Mesenchymal stem cell (in vitro differentiated cells and primary cell): ENCODE measurements around the gene SLC30A2.

Source experiments
- DNase-seq: peaks from one replicate; pipeline ENCODE4 v3.0.0-alpha.2; 2013
- H2AFZ ChIP-seq: one replicate; pipeline ENCODE4 v1.6.1; 2013; ENCODE audit warnings: low read depth, mild to moderate bottlenecking, control low read depth, inconsistent platforms, low read length, moderate library complexity
- H2AK5ac ChIP-seq: 2 replicates; pipeline ENCODE4 v1.6.1; 2013; ENCODE audit warnings: low read length, moderate library complexity, mild to moderate bottlenecking, inconsistent platforms; ENCODE audit not compliant: severe bottlenecking
- H2BK120ac ChIP-seq: one replicate; pipeline ENCODE4 v1.6.1; 2013; ENCODE audit warnings: low read depth, mild to moderate bottlenecking, inconsistent platforms, low read length, moderate library complexity
- H2BK12ac ChIP-seq, 2 experiments: one replicate each; pipeline ENCODE4 v1.6.1; 2013; ENCODE audit warnings: inconsistent platforms in 2 of 2, low read length in 2 of 2, mild to moderate bottlenecking in 2 of 2, moderate library complexity in 2 of 2, control low read depth in 1 of 2
- H2BK15ac ChIP-seq: one replicate; pipeline ENCODE4 v1.6.1; 2013; ENCODE audit warnings: mild to moderate bottlenecking, low read depth, inconsistent platforms; ENCODE audit not compliant: poor library complexity, severe bottlenecking
- H2BK5ac ChIP-seq: 2 replicates; pipeline ENCODE4 v1.6.1; 2013; ENCODE audit warnings: low read depth, mild to moderate bottlenecking, low read length, control low read depth, inconsistent platforms; ENCODE audit not compliant: poor library complexity, severe bottlenecking
- H3K14ac ChIP-seq, 2 experiments: one replicate each; pipeline ENCODE4 v1.6.1; 2013; ENCODE audit warnings: inconsistent platforms in 2 of 2, low read length in 2 of 2, control low read depth in 1 of 2, mild to moderate bottlenecking in 1 of 2, moderate library complexity in 1 of 2
- H3K18ac ChIP-seq, 2 experiments: one replicate each; pipeline ENCODE4 v1.6.1; 2013; ENCODE audit warnings: inconsistent platforms in 2 of 2, low read length in 2 of 2, control low read depth in 1 of 2, low read depth in 1 of 2, mild to moderate bottlenecking in 1 of 2
- H3K23ac ChIP-seq, 2 experiments: one replicate each; pipeline ENCODE4 v1.6.1; 2013; ENCODE audit warnings: inconsistent platforms in 2 of 2, low read length in 2 of 2, mild to moderate bottlenecking in 2 of 2, moderate library complexity in 2 of 2, control low read depth in 1 of 2
- H3K27ac ChIP-seq: 2 replicates; pipeline ENCODE4 v1.5.1; 2013; ENCODE audit warnings: mild to moderate bottlenecking, moderate library complexity, low read length, control low read depth, inconsistent platforms; ENCODE audit not compliant: poor library complexity, severe bottlenecking
- H3K27me3 ChIP-seq, 2 experiments: 2 replicates each; pipeline versions ENCODE4 v1.6.1 to v1.7.0; 2013; ENCODE audit warnings: low read length in 2 of 2, mild to moderate bottlenecking in 2 of 2, moderate library complexity in 2 of 2, control low read depth in 1 of 2, inconsistent platforms in 1 of 2; ENCODE audit not compliant: control insufficient read depth in 1 of 2, insufficient read depth in 1 of 2
- H3K36me3 ChIP-seq, 2 experiments: 2 replicates each; pipeline versions ENCODE4 v1.6.1 to v1.7.0; 2013; ENCODE audit warnings: low read length in 2 of 2, control low read depth in 1 of 2, inconsistent platforms in 1 of 2, low read depth in 1 of 2, mild to moderate bottlenecking in 1 of 2; ENCODE audit not compliant: insufficient read depth in 2 of 2, control insufficient read depth in 1 of 2
- H3K4ac ChIP-seq, 2 experiments: one replicate each; pipeline ENCODE4 v1.6.1; 2013; ENCODE audit warnings: inconsistent platforms in 2 of 2, low read length in 2 of 2, mild to moderate bottlenecking in 2 of 2, moderate library complexity in 2 of 2, control low read depth in 1 of 2, low read depth in 1 of 2
- H3K4me1 ChIP-seq: 2 replicates; pipeline ENCODE4 v1.6.1; 2013; ENCODE audit warnings: low read depth, low read length, control low read depth; ENCODE audit not compliant: control insufficient read depth, insufficient read depth
- H3K4me2 ChIP-seq: 2 replicates; pipeline ENCODE4 v1.6.1; 2013; ENCODE audit warnings: low read length, mild to moderate bottlenecking, inconsistent platforms; ENCODE audit not compliant: poor library complexity, severe bottlenecking
- H3K4me3 ChIP-seq, 2 experiments: 2 replicates each; pipeline versions ENCODE4 v1.5.1 to v1.7.0; 2013; ENCODE audit warnings: low read length in 2 of 2, mild to moderate bottlenecking in 2 of 2, control low read depth in 1 of 2, low read depth in 1 of 2; ENCODE audit not compliant: insufficient read depth in 1 of 2
- H3K79me1 ChIP-seq: replicated peaks from 2 replicates; pipeline ENCODE4 v1.6.1; 2013; ENCODE audit warnings: mild to moderate bottlenecking, control low read depth, low read length, inconsistent platforms; ENCODE audit not compliant: poor library complexity, severe bottlenecking
- H3K9ac ChIP-seq: 2 replicates; pipeline ENCODE4 v1.7.0; 2013; ENCODE audit warnings: mild to moderate bottlenecking, low read length, moderate library complexity
- H3K9me3 ChIP-seq: 2 replicates; pipeline ENCODE4 v1.7.0; 2013; ENCODE audit warnings: mild to moderate bottlenecking, low read length; ENCODE audit not compliant: control insufficient read depth
- H4K8ac ChIP-seq: one replicate; pipeline ENCODE4 v1.6.1; 2013; ENCODE audit warnings: inconsistent platforms, mild to moderate bottlenecking, low read length, moderate library complexity
- H4K91ac ChIP-seq: one replicate; pipeline ENCODE4 v1.6.1; 2013; ENCODE audit warnings: mild to moderate bottlenecking, low read length, inconsistent platforms
- WGBS: methylation state at CpG from one replicate; pipeline ENCODE4 v1.1.7; 2013; ENCODE audit warnings: mixed read lengths; 5-methylcytosine and 5-hydroxymethylcytosine counted together

The SLC30A2 gene

DNA sequence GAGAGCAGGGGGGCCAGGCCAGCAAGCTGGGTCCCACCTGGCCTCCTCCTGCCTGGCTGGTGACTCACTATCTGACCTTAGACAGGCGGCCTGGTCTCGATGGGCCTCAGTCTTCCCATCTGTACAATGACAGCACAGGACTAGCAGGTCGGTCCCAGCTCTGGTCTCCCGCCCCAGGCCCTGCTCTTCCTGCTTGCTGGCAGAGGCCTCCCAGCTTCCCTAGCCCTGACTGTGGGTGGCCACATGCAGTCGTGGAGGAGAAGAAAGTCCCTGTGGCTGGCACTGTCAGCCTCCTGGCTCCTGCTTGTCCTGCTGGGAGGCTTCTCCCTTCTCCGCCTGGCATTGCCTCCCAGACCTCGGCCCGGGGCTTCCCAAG, 23.5 kb downstream of the SLC30A2 start:
- peaks cover 6% of the 10 kb centered on the region for H3K79me1 ChIP-seq
- 91% methylated on average over 8 of the region's 8 CpGs for WGBS
- H4K91ac ChIP-seq, result no peak overlapping the region
- no peak overlapping the region for H2BK120ac ChIP-seq
- H3K23ac ChIP-seq, result no peak overlapping the region
- H2BK12ac ChIP-seq, result peak overlapping the region in 1 of 2 experiments; percentile 87
- H3K27ac ChIP-seq, result no peak overlapping the region
- H3K4me3 ChIP-seq, result peak overlapping the region in 1 of 2 experiments; percentile 67
- H2AK5ac ChIP-seq, result no peak overlapping the region
- H4K8ac ChIP-seq, result peak overlapping the region; percentile 91
- no peak overlapping the region for H3K9ac ChIP-seq
- H3K36me3 ChIP-seq, result no peaks in the 10 kb centered on the region
- no peaks in the 10 kb centered on the region for H3K9me3 ChIP-seq
- no peak overlapping the region for H3K4me2 ChIP-seq
- H2BK15ac ChIP-seq, result peak overlapping the region; percentile 33
- no peak for DNase-seq
- H3K14ac ChIP-seq, result peak overlapping the region in 1 of 2 experiments; percentile 22
- peaks cover 45% of the 10 kb centered on the region for H3K4me1 ChIP-seq
- H3K27me3 ChIP-seq, result peaks cover 0 to 13% of the 10 kb centered on the region in 2 experiments
- H2BK5ac ChIP-seq, result no peak overlapping the region
- no peak overlapping the region for H2AFZ ChIP-seq
- H3K18ac ChIP-seq, result peak overlapping the region in 1 of 2 experiments; percentile 67
- H3K4ac ChIP-seq, result no peak overlapping the region

DNA sequence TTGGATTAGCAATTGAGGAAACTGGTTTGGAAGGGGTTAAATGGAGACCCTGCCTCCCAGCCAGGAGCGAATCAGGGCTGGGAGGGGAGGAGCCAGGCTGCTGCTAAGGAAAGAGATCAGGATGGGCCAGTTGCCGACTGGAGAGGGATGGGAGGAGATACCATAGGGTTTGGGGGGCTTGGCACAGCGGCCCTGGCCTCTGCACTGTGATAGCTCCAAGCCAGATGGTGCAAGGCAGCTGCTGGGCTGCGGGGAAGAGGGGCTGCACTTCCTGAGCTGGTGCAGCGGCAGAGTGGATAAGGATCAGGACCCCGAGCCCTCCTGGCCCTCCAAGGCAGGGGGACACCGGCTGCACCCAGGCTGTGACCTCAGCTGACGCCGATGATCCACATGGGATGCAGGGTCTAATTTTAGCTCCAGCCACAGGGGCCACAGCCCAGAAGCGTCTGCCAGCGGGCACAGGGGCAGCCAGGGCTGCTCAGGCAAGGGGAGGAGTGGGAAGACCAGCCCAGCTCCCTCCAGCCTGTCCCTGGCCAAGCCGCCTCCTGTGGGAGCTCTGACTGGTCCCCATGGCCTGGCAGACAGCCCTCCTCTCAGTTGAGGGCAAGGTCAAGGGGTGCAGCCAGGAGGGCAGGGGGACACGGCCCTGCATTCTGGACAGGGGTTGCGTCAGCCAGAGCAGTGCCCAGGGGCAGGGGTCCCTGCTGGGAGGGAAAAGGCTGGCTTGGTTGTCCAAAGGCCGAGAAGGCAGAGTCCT, 24.1 kb downstream of the SLC30A2 start, which contains the start of gene EXTL1:
TSS of gene EXTL1 (plus strand) at position 129 of the 757 bp plus-strand sequence. CDS start 872 bp downstream, outside the sequence.
- Histone ChIP-seq H3K79me1 (peaks cover 6% of the 10 kb centered on the region), H2AFZ (peak within 1 kb of the TSS; percentile 7), H2BK5ac (no peak within 1 kb of the TSS), H2BK120ac (no peak within 1 kb of the TSS), H3K27me3 (peaks cover 0 to 13% of the 10 kb centered on the region in 2 experiments), H3K9ac (peak within 1 kb of the TSS; percentile 56), H3K27ac (no peak within 1 kb of the TSS), H2BK15ac (peak within 1 kb of the TSS; percentile 33), H3K36me3 (no peaks in the 10 kb centered on the region), H3K4me3 (peak within 1 kb of the TSS; percentile 51 to 67), H3K23ac (no peak within 1 kb of the TSS), H2BK12ac (peak within 1 kb of the TSS; percentile 28 to 87), H2AK5ac (no peak within 1 kb of the TSS), H4K8ac (peak within 1 kb of the TSS; percentile 96), H3K14ac (peak within 1 kb of the TSS in 1 of 2 experiments; percentile 22), H3K9me3 (no peaks in the 10 kb centered on the region), H3K4me1 (peaks cover 50% of the 10 kb centered on the region), H3K18ac (peak within 1 kb of the TSS; percentile 58 to 67), H3K4me2 (peak within 1 kb of the TSS; percentile 81), H3K4ac (peak within 1 kb of the TSS; percentile 4 to 79), H4K91ac (peak within 1 kb of the TSS; percentile 89)
- peak; percentile 46 for DNase-seq
- WGBS, result 38% methylated on average over 15 of the region's 15 CpGs

DNA sequence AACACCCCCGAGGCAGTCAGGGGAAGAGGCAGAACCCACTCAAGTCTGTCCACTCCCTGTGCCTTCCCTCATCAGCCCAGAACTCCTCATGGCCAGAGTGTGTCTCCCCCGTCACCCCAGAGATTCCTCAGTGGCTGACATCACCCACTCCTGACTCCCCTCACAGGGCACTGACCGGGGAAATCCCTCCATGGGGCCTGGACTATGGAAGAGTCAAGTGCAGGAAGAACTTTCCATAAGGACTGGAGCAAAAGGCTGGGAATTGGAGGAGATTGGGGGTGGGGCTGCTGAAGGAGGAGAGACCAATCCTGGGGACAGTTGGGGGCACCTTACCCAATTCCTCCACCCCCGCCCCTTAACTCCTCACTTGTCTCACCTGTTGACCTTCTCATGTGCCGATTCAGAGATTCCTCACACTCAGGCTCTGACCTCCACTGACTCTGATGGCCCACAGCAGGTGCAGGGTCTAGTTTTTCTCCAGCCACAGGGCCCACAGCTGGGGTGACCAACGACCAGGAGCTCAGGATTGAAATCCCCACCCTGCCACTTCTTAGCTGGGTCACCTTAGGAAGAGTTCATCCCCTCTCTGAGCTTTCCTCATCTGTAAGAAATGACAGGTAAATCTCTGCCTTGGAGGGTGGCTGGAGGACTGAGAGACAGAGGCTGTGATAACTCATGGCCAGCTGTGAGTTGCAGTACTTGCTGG, 24.8 kb downstream of the SLC30A2 start:
- peaks cover 6% of the 10 kb centered on the region for H3K79me1 ChIP-seq
- H3K14ac ChIP-seq, result no peak overlapping the region
- peak overlapping the region in 1 of 2 experiments; percentile 67 for H3K4me3 ChIP-seq
- peak overlapping the region in 1 of 2 experiments; percentile 4 for H3K4ac ChIP-seq
- no peak overlapping the region for H2BK5ac ChIP-seq
- peak overlapping the region; percentile 24 to 28 for H2BK12ac ChIP-seq
- no peak overlapping the region for H3K27ac ChIP-seq
- no peak overlapping the region for H2BK120ac ChIP-seq
- no peak overlapping the region for H2BK15ac ChIP-seq
- H2AK5ac ChIP-seq, result no peak overlapping the region
- H3K4me1 ChIP-seq, result peaks cover 56% of the 10 kb centered on the region
- no peak overlapping the region for H3K9ac ChIP-seq
- peak; percentile 63 for DNase-seq
- H2AFZ ChIP-seq, result no peak overlapping the region
- 74% methylated on average over 3 of the region's 6 CpGs for WGBS
- peak overlapping the region; percentile 4 for H4K91ac ChIP-seq
- H3K27me3 ChIP-seq, result peaks cover 0 to 13% of the 10 kb centered on the region in 2 experiments
- H3K23ac ChIP-seq, result no peak overlapping the region
- peak overlapping the region; percentile 81 for H3K4me2 ChIP-seq
- peak overlapping the region in 1 of 2 experiments; percentile 19 for H3K18ac ChIP-seq
- no peaks in the 10 kb centered on the region for H3K36me3 ChIP-seq
- no peak overlapping the region for H4K8ac ChIP-seq
- no peaks in the 10 kb centered on the region for H3K9me3 ChIP-seq

DNA sequence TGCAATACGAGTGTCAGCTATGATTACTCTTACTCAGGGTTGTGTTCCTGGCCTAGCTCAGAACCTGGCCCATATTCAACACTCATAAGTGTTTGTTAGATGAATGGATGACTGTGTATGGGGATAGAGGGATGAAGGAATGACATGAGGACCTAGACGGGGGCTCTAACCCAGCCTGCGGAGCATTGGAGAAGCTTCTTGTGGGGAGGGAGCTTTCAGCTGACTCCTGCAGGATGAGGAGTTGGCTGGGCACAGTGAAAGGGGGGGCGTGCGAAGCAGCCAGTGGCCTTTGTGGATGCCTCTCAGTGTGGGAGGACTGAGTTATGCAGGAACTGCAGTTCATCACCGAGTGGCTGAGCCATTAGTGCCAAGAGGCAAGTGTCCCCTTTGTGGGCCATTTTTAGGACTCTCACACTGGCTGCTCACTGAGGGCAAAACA, 25.6 kb downstream of the SLC30A2 start:
- Histone ChIP-seq H3K4me1 (peaks cover 56% of the 10 kb centered on the region), H3K79me1 (peaks cover 6% of the 10 kb centered on the region), H3K4ac (no peak overlapping the region), H3K4me2 (no peak overlapping the region), H3K18ac (peak overlapping the region in 1 of 2 experiments; percentile 19), H3K36me3 (no peaks in the 10 kb centered on the region), H3K14ac (no peak overlapping the region), H4K91ac (no peak overlapping the region), H2BK5ac (no peak overlapping the region), H2BK12ac (peak overlapping the region in 1 of 2 experiments; percentile 28), H3K4me3 (no peak overlapping the region), H3K9ac (no peak overlapping the region), H3K9me3 (no peaks in the 10 kb centered on the region), H3K27me3 (peaks cover 0 to 13% of the 10 kb centered on the region in 2 experiments), H3K27ac (no peak overlapping the region), H3K23ac (no peak overlapping the region), H2BK15ac (no peak overlapping the region), H4K8ac (no peak overlapping the region), H2AK5ac (no peak overlapping the region), H2BK120ac (no peak overlapping the region), H2AFZ (no peak overlapping the region)
- no peak for DNase-seq
- WGBS, result 82% methylated on average over 6 of the region's 6 CpGs
